ENCODE data around the gene FOSL1.

Gene FOSL1

GRCh38 chr11:65897020-65897471, 3.1 kb downstream of the FOSL1 start:
- H3K4me3 ChIP-seq (ENCODE audit: low read depth, low read length), result no peak overlapping the region
- TF ChIP-seq CTCF (IDR thresholded peaks at IDR 0.05; ENCODE audit: borderline replicate concordance, insufficient read depth, low read depth, low read length), result no peak

GRCh38 chr11:65896034-65896999, 3.9 kb downstream of the FOSL1 start:
- TF ChIP-seq CTCF (IDR thresholded peaks at IDR 0.05; ENCODE audit: borderline replicate concordance, insufficient read depth, low read depth, low read length), result no peak
- H3K4me3 ChIP-seq (ENCODE audit: low read depth, low read length), result no peak overlapping the region

- H3K4me3 ChIP-seq (ENCODE audit: low read depth, low read length), result no peak overlapping the region
- no peak for TF ChIP-seq CTCF (IDR thresholded peaks at IDR 0.05; ENCODE audit: borderline replicate concordance, insufficient read depth, low read depth, low read length)
Measured at GRCh38 chr11:65895482-65895981, 4.7 kb downstream of the FOSL1 start.

DNA sequence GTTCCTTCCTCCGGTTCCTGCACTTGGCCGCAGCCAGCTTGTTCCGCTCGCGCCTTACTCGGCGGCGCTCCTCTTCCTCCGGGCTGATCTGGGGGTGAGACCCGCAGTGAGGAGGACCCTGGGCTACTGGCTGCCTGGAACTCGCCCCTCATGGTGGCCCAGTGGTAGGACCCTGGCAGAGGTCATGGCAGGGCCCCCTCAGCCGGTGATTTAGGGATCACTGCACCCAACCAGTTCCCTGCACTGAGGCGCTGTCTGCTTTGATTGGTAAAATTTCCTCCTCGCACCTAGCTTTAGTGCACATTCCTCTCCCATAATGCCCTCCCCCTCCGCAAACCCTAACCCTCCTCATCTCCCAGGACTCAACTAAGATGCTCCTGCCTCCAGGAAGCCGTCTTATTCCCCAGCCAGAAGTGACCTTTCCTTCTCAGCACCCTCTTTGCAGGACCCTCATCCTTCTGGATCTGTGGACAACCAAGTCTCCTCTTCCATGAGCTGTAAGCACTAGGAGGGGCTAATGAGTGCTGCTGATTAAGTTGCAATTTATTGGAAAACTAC, 6.1 kb downstream of the FOSL1 start:
- TF ChIP-seq CTCF (IDR thresholded peaks at IDR 0.05; ENCODE audit: borderline replicate concordance, insufficient read depth, low read depth, low read length), result no peak
- peak overlapping the region; percentile 37 for H3K4me3 ChIP-seq (ENCODE audit: low read depth, low read length)

DNA sequence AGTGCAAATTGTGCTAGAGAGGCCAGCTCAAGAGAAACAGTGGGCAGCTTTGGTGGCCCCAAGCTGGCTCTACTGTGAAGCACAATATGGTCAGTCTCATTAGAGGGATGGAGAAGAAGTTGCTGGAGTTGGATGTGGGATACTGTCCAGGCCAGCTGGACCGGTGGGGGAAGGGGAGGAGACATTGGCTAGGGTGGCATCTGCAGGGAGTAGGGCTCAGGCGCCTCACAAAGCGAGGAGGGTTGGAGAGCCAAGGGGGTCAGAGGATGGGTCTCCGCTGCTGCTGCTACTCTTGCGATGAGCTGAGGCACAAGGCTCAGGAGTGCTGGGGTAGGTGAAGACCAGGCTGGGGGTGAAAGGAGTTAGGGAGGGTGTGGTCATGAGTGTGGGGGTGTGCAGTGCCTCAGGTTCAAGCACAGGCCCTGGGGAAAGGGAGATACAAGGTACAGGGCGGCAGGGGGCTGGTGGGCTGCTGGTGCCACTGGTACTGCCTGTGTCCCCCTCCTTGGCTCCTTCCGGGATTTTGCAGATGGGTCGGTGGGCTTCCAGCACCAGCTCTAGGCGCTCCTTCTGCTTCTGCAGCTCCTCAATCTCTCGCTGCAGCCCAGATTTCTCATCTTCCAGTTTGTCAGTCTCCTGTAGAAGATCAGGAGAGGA, 7.4 kb downstream of the FOSL1 start:
- peak overlapping the region; percentile 98 for H3K4me3 ChIP-seq (ENCODE audit: low read depth, low read length)
- TF ChIP-seq CTCF (IDR thresholded peaks at IDR 0.05; ENCODE audit: borderline replicate concordance, insufficient read depth, low read depth, low read length), result no peak

DNA sequence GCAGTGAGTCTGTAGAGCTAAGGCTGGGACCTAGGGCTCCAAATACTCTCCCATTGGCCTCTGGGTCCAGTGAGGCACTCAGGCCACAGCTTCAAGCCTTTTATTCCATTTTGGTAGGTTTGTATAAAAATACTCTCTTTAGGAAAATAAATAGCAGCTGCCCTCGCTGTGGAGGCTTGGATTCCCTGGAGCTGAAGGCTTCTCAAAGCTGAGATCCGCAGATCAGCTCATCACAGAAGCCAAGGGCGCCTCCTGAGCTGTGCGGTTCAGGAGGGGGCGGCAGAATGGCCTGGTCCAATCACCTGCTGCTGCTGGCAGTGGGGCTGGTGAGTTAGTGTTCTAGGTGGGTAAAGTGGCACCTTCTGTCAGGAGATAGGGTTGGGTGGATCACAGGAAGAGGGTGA, 8.0 kb downstream of the FOSL1 start:
- H3K4me3 ChIP-seq (ENCODE audit: low read depth, low read length), result peak overlapping the region; percentile 98

Measured in GM12875 (cell line).